GM19324 (cell line): ENCODE results near the gene SALL3.
"Not testable (repeated sequence)": the region's sequence is repeated elsewhere in the genome, so short reads cannot be mapped to it uniquely, and the experiment has no call there.

Experiments
- ATAC-seq: cut with Tn5 transposase; IDR thresholded peaks from one replicate; pipeline ENCODE4 v1.9.1; 2021; ENCODE audit warnings: mild to moderate bottlenecking, moderate library complexity; ENCODE audit not compliant: unreplicated experiment, low FRiP score

SALL3 gene

DNA sequence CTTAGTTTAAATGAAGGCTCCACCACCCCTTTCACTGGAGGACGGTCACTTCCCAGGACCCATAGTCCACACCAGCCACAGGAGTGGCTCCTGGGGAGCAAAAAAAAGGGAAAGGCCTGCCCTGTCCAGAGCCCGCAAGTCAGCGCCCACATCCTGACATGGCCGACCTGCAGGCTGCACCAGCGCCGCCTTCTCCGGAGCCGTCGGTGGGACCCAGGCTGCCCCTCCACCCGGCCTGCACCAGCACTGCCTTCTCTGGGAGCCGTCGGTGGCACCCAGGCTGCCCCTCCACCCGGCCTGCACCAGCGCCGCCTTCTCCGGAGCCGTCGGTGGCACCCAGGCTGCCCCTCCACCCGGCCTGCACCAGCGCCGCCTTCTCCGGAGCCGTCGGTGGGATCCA lies 14.9 kb upstream of the SALL3 start:
- ATAC-seq = not testable (repeated sequence)

DNA sequence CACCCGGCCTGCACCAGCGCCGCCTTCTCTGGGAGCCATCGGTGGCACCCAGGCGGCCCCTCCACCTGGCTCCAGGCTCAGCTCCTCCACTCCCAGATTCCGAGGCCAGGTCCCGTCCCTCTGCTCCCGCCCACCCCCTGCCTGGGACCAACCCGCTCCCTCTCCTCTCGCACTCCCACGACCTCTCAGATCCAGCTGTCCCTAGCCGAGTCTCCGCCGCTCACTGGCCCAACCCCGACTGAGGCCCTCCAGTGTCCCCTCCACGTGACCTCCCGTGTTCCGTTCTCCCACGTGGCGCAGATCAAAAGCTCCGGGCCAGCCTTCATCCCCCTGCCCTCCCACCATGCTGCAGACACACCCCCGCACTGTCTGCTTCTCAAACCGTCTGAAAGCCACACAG lies 14.4 kb upstream of the SALL3 start:
- ATAC-seq = no peak

DNA sequence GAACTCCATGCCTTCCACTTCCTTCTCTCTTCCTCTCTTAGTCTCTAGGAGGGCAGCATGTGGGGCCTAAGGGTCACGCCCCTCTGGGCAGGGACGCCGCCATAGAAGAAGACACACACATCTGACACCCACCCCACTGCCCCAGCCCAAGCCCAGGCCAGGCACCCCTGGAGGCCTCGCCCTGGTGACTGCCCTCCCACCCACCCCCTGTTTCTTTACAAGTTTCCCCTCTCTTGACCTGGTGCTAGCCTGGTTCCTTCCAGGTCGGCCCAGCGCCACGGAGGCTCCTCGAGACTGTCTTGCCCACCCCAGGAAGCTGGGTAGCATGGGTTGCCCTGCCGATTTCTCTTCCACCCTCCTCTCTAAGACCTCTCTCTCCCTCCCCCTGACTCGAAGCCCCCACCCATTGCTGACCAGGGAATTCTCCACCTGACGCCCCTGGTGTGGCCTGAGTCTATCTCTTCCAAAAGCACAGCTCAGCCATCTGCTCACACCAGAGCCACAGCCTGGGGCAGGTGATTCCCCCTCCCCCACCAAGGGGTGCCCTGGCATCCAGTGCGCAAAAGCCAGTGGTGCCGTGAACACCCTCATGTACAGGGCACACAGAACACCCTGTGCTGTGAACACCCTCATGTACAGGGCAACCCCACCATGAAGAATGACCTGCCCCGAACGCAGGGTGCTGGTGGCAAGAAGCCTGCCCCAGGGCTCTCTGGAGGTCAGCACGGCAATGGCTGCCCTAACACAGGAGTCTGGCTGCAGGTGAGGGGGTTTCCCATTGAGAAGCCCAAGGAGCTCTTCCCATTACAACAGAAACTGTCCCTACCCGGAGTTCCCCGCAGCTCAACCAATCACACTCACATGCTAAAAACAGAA lies 13.5 kb upstream of the SALL3 start:
- ATAC-seq = no peak

DNA sequence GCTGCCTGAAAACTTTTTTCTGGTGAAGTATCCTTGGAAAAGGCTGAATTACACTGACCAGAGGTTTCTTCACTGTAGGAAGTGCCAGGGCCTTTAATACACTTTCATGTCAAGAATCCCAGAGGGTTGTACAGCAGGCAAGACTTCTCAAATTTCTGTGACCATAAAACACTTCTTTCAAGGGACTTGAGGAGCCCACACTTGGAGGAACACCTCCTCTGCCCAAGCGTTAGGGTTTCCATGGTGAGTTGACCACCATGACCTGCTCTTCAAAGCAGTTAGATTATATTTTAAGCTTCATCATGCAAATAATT lies 12.9 kb upstream of the SALL3 start:
- ATAC-seq = no peak

DNA sequence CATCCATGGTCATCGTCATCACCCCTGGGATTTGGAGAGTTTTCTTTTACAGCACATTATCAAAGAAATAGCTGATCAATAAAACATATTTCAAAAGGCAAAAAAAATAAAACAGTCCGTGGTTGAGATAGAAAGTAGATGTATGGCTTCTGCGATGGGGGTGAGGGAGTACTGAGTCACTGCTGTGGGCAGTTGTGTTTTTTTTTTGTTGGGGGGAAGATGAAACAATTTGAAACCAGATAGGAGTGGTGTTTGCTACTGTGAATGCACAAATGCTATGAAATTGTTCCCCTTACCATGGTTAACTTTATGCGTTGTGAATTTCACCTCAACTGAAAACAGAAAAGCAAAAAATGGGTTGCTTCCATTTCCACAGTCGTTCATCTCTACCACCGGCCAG lies 11.9 kb upstream of the SALL3 start:
- ATAC-seq = no peak

DNA sequence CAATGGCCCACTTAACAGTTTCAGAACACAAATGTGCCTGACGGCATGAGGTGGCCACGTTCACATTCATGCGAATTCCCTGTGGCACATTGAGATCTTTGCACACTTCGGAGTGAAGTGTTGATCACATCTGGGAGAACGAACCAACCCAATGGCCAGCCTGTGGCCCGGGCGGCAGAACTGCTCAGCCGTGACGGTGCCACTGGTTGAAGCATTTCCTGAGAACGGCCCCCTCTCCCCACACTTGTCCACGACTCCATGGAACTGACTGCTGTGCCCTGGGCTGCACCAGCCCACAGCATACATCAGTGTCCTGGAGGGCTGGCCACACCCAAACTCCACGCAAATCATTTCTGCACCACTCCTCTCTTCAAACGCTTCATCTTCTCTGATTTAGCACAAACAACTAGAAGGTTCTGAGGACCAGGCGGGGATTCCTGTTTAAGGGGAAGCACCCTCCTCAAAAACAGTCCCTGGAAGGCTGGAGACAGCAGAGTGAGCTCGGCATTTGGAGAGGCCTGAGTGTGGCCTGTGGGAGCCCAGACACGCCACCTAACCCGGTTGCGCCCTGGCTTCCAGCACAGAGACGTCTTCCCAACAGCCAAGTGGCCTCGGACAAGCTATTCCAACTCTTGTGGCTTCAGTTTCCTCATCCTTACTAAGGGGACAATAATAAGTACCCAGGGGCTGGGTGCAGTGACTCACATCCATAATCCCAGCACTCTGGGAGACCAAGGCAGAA lies 9.9 kb upstream of the SALL3 start:
- no peak for ATAC-seq

DNA sequence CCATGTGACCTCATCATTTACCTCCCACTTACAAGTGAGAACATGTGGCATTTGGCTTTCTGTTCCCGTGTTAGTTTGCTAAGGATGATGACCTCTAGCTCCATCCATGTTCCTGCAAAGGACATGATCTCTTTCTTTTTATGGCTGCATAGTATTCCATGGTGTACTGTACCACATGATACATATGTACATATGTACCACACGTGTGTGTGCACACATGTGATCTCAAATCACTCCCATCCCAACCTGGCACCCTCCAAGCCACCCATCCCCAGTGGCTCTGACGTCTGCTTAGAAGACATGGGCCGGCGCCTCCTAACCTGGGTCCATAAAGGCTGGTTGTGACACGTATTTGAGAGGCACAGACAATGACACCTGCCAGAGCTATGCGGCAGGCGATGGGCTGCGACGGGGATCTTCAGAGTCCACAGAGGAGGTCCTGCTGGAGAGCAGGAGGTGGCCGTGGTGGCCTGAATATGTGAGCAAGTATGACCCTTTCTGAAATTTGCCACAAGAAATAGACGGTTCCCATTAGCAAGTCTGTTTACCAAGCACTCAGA lies 8.8 kb upstream of the SALL3 start:
- no peak for ATAC-seq

DNA sequence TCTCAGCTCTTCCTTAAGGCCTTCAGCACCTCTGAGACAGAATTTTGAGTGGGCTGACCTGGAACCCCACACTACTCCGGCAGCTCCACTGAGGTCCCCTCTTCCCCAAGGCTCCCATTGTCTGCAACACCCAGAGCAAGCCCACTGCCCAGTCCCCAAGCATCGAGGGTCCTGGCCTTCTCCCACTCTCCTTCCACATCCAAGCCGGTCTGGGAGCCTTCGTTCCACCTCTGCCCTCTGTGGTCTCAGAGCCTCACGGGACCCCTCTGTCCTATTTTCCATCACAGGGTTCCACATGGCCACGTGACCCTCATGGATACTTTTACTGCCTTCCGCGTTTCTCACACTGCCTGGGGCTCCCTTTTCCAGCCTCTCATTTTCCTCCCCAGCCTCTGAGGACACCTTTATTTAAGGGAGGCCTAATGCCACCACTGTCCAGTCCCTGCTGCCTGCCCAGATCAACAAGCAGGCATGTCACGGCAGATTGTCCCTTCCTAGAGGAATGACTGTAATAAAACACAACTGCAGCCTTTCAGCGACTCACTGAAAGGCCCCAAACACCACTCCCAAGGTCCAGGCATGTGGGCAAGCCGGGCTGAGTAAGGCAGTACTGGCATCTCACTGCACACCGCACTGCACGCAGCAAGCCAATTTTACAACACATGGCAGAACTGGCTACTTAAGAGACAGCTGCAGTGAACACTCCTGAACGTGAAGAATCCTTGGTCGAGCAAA lies 7.9 kb upstream of the SALL3 start:
- ATAC-seq = no peak

DNA sequence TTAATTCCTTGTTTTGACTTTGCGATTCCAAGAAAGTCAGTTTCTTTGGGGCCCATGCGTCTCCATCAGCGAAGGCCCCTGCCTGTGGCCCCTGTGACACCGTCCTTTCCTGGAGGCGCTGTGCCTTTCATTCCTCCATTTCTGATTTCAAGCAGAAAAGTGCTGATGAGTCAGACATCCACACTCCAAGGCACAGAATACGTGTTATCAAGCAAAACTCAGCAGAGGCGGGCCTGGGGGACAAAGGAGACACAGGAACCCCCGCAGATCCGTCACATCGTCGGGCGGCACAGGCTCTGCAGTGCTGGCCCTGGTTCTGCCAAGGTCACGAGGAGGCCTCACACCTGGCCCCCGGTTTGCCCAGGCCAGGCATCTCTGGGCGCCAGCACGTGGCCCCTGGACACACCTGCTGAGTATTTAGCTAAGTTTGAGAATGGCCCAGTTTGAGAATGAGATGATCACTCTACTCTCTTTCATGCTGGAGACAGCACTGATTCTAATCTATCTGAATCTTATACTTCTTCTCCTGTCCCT lies 7.2 kb upstream of the SALL3 start:
- ATAC-seq = no peak

DNA sequence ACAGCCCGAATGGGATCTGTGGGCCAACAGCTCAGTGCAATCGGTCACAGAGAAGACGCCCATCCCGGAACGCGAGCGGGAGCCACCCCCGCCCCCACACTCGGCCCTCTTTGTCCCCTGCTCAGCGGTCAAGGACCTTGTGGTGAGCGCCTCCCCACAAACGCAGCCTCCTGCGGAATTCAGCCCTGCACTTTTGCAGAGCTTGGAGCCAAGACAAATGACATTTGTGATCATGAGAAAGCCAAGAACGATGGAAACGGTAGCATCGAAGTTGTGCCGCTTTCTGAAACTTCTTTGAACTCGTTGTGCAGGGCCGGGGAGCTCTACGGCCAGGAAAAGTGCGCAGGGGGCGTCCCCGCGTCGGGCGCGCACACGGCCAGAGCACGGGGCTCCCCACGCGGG lies 6.7 kb upstream of the SALL3 start:
- ATAC-seq = no peak

DNA sequence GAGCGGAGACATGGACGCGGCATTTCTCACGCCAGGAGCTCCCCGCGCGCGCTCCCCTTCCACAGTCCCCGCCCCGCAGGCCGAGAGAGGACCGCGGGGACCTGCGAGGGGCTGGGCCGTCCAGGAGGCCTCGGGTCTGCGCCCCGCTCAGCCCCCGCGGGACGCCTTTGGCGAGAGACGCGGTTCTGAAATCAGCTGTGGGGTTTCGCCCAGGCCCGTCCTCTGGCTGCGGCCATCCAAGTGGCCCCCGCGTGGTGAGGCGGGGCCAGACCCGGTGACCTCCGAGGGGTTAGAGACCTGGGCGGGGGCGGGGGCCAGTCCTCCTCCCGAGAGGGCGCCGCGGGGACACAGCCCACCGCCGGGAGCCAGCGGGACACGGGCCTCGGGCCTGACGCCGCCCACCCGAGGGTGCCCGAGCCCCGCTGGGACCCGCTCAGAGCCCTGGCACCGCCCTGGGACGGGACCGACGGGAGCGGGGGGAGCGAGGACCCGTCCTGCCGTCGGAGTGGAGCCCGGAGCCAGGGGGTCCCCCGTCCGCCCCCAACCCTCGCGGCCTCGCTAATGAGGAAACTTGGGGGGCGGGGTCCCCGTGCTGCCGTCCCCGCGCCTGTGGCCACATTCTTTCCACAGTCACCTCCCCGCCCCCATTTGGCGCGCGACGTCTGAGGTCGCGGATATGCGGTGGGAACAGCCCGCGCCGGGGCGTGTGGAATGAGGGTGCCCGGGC lies 6.1 kb upstream of the SALL3 start:
- ATAC-seq = no peak

DNA sequence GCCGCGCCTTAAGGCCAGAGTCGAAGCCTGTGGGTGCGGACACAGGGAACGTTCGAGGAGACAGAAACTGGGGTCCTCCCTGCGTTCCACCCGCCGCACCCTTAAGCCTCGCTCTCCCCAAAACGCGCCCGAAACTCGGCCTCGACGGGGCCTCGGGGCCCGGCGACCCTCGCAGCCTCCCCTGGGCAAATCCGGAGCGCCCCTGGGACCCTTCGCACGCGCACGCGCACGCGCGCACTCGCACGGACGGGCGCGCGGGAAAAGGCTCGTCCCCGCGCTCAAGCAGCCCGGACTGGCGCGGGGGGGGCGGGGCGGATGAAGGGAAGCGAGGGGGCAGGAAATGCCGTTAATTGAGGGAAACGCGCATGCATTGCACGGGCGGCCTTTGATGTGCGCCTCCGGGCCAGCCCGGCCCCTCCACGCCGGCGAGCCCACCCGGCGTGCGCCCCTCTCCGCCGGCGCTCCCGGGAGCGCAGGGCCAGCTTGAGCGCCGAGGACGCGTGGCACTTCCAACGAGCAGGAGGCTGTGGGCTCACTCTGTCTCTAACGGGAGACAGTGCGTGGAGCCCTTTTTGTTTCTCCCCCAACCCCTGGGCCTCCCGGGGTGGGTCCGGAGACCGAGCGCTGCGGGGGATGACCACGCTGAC lies 5.4 kb upstream of the SALL3 start:
- ATAC-seq = no peak

DNA sequence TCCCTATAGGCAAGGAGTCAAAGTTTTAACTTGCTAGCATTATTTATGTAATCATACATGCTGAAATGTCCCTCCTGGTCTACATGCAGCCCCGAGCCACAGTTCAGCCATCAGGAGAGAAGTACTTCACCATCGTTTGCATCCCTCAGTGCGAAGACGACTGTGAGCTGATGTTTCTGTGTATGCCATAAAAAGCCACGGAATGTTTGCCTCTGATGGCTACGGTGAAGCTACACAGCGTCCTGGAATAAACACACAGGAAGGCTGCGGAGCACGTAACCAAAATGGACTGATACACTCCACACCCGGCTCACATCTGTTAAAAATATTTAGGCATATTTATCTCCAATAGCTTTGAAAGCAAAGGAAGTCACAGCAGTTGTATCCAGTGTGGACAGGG lies 4.3 kb upstream of the SALL3 start:
- ATAC-seq = no peak

DNA sequence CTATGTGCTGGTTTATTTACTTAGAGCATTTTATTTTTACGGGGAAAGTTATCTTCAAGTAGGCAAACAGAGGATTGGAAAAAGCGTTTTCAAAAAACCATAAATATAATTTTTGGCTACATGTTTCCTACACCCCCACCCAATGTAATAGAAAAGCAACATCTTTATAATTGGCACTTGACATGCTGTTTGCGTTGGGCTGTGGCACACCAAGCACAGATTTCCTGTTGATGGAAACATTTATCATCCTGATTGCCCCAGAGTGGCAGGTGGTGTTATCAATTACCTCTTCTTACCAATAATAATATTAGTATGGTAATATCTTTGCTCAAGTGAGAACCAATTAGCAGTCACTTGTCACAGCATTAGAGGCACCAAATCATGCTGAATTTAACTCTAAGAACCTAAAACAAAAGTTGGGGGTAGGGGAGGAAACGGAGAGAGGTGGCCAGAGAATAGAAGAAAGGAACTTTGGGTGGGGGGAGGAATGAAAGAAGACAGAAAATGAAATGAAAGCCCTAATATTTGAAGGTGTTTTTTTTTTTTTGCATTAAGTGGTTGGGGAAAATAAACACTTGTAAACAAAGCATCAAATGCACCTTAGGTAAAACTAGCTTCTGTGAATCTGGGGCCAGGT lies 3.8 kb upstream of the SALL3 start:
- no peak for ATAC-seq

DNA sequence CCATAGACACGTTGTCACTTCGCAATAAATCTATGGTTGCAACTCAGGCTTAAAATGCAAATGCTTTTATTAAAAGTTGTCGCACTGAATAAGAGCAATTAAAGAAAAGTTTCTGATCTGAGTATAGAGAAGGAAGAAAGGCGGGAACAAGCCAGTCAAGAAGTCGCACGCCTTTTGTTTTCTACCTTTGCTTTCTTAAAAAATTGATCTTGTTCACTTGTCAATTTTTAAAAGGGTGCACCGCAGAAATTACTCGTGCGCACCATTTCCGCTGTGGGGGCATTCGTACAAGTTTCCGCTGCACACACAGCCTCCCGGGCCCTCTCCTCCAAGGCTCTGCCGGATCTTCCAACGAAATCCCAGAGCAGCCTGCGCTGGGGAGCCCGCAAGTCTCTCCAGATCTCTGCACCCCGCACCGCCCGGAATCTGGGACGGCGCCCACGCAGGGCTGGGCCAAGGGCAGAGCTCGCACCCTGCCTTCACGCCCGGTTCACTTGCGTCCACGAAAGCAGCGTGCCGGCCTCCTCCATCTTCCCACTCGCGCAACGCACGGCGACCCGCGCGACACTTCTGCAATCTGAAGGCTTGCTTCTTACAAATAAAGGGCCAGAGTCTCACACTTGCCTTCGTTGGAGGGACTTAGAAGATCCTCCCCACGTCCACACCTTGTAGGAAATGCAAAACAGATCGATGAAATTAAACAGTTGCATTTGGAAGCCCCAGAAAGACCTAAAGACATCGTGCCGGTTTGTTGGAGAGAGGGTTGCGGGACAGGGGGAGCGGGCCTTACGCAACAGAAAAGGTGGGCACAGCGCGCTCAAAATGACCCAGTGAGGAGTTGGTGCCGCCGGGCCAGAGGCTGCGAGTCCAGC lies 2.6 kb upstream of the SALL3 start:
- ATAC-seq = no peak

DNA sequence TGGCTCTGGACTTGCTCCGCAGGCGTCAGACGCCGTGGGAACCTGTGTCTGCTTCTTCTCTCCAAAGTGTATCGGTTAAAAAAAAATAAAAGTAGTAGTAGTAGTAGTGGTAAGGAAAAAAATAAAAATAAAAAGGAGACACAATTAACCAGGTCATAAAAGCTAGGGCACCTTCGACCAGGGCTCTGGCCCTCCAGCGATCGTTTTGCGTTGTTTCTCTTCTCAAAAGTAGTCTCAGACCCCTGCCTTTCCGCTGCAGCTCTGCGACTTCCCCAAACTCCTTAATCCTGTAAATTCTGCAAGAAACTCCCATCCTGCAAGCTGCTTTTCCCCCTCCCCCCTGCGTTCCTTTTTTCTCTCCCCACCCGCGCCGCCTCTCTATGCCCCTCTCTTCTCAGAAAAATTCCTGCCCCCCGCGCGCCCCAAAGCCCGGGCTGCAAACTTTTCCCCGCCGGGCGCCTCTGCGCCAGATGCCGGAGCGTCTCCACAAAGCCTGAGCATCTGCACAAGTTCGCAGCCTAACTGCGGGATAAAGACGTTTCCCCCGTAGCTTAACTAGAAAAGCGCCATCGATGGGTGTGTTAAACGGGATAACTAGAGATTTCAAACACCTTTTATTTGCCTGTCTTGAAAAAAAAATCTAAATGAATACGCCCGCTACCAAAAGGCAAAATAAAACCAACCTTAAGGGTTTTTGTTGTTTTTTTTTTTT lies 1.8 kb upstream of the SALL3 start:
- ATAC-seq = no peak

DNA sequence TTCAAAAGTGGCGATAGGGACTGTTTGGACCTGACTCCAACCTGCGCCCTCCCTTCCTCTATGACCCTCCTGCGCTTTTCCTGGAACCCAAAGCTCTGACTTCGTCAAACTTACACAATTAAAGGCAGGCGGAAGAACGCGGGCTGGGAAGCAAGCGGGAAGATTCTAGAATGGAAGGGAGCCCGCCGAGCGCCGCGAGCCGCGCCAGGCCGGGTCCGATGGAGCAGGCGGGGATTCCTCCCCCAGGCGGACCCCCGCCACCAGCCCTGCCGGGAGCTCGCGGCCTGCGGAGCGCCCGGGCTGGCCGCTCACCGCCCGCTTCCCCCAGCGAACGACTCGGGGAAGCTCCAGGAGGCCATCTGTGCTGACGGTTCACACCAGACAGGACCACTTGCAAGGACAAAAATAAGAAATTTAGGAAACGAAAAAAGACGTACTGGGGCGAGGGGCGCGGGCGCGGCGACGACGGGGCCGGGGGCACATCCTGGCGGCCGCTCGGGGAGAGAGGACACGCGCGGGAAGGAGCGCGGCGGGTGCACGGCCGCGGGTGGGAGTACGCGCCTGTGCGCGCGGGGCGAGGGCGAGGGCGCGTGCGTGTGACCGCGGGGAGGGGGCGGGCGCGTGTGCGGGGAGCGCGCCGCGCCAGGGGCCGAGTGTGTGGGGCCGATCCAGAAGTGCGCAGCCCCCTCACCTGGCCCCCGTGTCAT lies 1.1 kb upstream of the SALL3 start:
- no peak for ATAC-seq
